PFSK-1 (cell line): ENCODE measurements around the gene TEPSIN.

ENCODE experiments used
- FOXP2 ChIP-seq: optimal IDR thresholded peaks from 2 replicates; pipeline ENCODE3; 2011; ENCODE audit warnings: borderline replicate concordance, control low read depth, inconsistent platforms; ENCODE audit not compliant: insufficient read depth; ENCODE audit errors: extremely low read length, extremely low read depth
- POLR2AphosphoS5 ChIP-seq: IDR thresholded peaks from 2 replicates; pipeline ENCODE4 v1.6.1; 2012; ENCODE audit warnings: low read depth, mild to moderate bottlenecking, control low read depth, low read length, moderate library complexity
- REST ChIP-seq, 2 experiments: IDR thresholded peaks; 2 replicates each; pipeline versions ENCODE4 v1.6.1 to v1.8.0; 2011 to 2012; ENCODE audit warnings: low read depth in 2 of 2, low read length in 2 of 2, control low read depth in 1 of 2, inconsistent platforms in 1 of 2, mild to moderate bottlenecking in 1 of 2, moderate library complexity in 1 of 2; ENCODE audit not compliant: insufficient read depth in 1 of 2
- SIN3A ChIP-seq: IDR thresholded peaks from 2 replicates; pipeline ENCODE4 v1.6.1; 2012; ENCODE audit warnings: mild to moderate bottlenecking, low read length, moderate library complexity, borderline replicate concordance; ENCODE audit not compliant: insufficient read depth
- TAF1 ChIP-seq: IDR thresholded peaks from 2 replicates; pipeline ENCODE4 v1.6.1; 2012; ENCODE audit warnings: low read length, control low read depth, borderline replicate concordance; ENCODE audit not compliant: insufficient read depth

The TEPSIN gene

GRCh38 chr17:81234506-81234855 is 4.4 kb downstream of the TEPSIN start:
- TF ChIP-seq REST (IDR thresholded peaks at IDR 0.05; ENCODE audit: insufficient read depth in 1 of 2, low read depth in 2 of 2, low read length in 2 of 2) = no peak

GRCh38 chr17:81233811-81234505 is 4.9 kb downstream of the TEPSIN start:
- TF ChIP-seq POLR2AphosphoS5 (no peak), TAF1 (no peak), REST (IDR thresholded peaks at IDR 0.05; ENCODE audit: insufficient read depth in 1 of 2, low read depth in 2 of 2, low read length in 2 of 2) (no peak), SIN3A (no peak), FOXP2 (no peak)

GRCh38 chr17:81233316-81233715 is 5.5 kb downstream of the TEPSIN start:
- no peak for TF ChIP-seq POLR2AphosphoS5
- TF ChIP-seq TAF1 = no peak
- no peak for TF ChIP-seq REST (IDR thresholded peaks at IDR 0.05; ENCODE audit: insufficient read depth in 1 of 2, low read depth in 2 of 2, low read length in 2 of 2)
- TF ChIP-seq SIN3A = no peak
- no peak for TF ChIP-seq FOXP2

- no peak for TF ChIP-seq SIN3A
- TF ChIP-seq TAF1 = no peak
- no peak for TF ChIP-seq REST (IDR thresholded peaks at IDR 0.05; ENCODE audit: insufficient read depth in 1 of 2, low read depth in 2 of 2, low read length in 2 of 2)
- no peak for TF ChIP-seq POLR2AphosphoS5
- TF ChIP-seq FOXP2 = no peak
Measured at GRCh38 chr17:81232616-81233241, 6.1 kb downstream of the TEPSIN start.
